T-helper 1 cell treated with Interleukin-12 subunit alpha and Interleukin-12 subunit beta and Interleukin-4 antibody, amounts not matched to agents 30 ng/mL and 1 ng/mL, for 36 hours (primary cell): Measurements from ENCODE around the gene CIB1. TPM values are rescaled to one million over a fixed set of nuclear protein-coding genes. Genes with fewer than 3 reads are reported as not detected.

Source experiments
- intact Hi-C: fragments of 100-400 bp; cut with micrococcal nuclease; formaldehyde crosslinking; loops from one replicate; pipeline ENCODE4 v1.15.1; 2024
- total RNA-seq: library from RNA; stranded (reverse); gene quantifications from 2 replicates; pipeline ENCODE4 v1.2.3, GENCODE V29; 2022

CIB1 gene
- total RNA-seq, 1 donor from 2014 or later, result 124 TPM

DNA sequence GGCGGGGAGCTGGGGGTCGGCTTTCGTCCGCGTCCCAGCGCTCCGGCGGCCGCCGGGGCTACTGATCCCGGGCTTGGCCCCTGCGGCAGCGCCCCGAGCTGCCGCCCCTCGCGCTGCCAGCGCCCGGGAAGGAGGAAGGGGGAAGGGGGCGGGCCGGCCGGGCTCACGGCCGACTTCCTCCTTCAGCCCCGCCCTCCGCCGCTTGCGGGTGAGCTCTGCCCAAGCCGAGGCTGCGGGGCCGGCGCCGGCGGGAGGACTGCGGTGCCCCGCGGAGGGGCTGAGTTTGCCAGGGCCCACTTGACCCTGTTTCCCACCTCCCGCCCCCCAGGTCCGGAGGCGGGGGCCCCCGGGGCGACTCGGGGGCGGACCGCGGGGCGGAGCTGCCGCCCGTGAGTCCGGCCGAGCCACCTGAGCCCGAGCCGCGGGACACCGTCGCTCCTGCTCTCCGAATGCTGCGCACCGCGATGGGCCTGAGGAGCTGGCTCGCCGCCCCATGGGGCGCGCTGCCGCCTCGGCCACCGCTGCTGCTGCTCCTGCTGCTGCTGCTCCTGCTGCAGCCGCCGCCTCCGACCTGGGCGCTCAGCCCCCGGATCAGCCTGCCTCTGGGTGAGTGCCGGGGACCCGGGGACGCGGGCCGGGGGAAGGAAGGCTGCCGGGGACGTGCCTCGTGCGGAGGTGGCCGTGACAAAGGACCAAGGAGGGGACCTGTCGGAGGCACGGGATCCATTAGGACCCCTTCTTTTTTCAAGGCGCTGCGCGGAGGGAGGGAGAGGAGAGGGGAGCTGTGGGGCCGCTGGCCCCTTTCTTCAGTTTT is 32.4 kb downstream of the CIB1 start, which contains the start of gene SEMA4B:
TSS of gene SEMA4B (plus strand) at position 201 of the 814 bp plus-strand sequence. CDS start at position 450, 249 bp downstream.
- intact Hi-C loops, result loop anchor here (1.0 kb wide), 5 partner anchors 17 to 99 kb away; partner anchors contain the start of genes GDPGP1, IDH2 and NGRN

DNA sequence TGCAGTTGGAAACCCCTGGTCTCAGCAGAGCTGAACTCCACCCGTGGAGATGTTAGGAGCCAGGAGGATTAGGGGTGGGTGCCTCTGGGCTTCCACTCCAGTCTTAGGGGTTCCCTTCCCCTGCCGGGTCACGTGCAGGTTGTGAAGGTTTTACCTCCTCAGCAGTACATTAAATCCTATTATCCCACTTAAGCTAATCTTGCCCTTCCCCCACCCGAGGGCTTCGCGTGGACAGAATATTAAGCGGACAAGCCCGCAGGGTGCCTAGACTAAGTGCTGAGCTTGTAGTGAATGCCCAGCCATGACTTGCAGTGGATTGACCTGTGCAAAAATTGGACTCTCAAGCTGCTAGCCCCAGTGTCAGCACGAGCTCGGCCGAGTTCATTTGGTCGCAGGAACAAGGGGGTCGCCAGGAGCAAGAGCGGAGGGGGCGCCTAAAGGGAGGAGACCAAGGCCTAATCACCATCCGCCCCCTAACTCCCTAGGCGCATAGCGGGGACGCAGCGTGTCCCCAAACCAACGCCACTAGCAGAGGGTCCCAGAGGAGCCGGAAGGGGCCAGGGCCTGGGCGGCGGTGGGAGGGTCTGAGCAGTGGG is 33.1 kb downstream of the CIB1 start:
- intact Hi-C loops, result loop anchor here (1.0 kb wide), 5 partner anchors 16 to 98 kb away; partner anchors contain the start of genes GDPGP1, IDH2 and NGRN

DNA sequence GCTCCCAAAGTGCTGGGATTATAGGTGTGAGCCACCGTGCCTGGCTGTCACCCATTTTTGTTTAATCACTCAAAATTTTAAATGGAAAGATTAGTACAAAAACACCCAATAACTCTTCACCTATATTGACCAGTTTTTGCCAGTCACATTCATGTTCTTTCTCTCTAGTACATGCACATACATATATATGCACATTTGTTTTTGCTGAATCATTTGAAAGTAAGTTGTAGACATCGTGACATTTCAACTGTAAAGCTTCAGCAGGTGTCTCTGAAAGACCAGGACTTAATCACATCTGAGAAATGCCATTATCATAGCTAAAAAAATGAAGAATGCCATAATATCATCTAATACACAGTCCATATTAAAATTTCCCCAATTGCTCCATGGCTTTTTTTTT is 39.1 kb downstream of the CIB1 start:
- intact Hi-C loops, result no loop called here

DNA sequence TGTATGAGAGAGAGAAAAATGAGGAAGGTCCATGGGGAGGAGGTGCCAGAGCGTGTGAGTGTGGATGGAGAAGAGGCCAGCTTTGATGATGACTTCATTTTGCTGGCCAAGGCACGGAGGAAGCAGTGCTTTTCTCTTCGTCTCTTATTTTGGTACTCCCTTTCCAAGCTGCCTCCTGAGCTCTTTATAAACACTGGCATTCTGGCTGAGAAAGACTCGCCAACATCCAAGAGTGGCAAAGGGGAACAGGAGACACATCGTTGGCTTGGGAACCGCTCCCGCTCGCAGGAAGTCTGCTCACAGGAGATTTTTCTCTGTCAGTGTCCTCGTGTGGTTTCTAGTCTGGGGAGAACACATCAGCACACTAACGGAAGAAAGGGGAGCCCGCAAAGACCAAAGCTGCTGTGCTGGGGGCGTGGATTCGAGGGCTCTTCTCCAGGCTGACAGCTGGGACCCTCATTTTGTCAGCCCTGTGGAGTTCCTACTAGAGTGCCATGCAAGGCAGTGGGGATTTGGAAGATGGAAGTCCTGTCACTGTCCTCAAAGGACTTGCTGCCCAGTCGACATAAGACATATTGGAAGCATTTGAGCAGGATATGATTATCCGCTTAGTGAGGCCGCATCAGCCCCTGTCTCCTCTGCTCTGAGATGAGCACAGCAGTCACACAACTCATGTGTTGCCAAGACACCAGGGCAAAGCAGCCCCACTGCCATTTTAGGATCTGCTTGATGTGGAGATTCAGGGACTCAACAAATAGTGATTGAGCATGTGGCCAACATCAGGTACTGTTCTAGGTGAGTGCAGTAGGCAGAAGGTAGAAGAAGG is 40.6 kb downstream of the CIB1 start:
- intact Hi-C loops, result no loop called here

DNA sequence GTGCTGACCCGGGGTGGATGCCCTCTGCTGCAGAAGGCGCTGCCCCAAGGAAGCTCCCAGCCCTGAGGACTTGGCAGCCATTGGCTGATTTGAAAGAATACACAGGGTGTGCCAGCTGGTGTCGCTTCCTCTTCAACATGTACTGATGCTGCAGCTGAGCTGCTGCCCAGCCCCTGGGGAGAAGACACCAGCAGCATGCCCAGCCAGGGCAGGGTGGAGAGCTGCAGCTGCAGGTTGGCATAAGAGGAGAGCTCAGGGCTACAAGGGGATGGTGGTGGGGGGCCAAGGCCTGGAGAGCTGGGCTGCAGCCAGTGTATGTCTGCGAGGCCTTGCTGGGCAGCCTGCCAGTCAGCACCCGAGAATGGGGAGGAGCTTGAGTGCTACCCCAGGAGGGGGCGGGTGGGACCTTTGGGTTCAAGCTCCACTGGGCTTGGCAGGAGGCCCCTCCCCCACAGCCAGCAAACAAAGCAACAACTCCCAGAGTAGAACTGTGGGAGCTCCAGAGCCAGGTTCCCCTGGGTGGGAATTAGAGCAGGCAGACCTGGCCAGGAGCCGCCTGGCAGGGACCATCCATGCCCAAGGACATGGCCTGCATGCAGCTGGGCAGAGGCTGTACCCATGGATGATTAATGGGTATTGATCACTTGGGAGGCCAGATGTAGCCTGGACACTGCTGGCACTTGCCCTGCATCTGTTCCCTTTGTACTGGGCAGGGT is 41.8 kb downstream of the CIB1 start:
- intact Hi-C loops, result no loop called here

DNA sequence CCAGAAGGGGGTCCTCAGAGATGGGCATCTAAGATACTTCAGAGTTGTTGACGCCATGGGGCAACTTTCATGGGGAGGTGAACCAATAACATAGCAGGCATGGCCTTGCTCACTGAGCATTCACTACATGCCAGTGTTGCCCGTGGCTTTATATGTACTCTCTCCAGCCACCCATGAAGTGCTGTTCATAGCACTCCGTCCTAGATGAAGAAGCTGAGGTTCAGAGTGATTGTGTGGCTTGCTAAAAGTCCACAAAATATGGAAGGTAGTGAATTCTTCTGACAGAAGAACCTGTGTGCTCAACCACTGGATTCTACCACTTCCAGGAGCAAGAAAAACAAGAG is 42.4 kb downstream of the CIB1 start:
- intact Hi-C loops, result no loop called here

DNA sequence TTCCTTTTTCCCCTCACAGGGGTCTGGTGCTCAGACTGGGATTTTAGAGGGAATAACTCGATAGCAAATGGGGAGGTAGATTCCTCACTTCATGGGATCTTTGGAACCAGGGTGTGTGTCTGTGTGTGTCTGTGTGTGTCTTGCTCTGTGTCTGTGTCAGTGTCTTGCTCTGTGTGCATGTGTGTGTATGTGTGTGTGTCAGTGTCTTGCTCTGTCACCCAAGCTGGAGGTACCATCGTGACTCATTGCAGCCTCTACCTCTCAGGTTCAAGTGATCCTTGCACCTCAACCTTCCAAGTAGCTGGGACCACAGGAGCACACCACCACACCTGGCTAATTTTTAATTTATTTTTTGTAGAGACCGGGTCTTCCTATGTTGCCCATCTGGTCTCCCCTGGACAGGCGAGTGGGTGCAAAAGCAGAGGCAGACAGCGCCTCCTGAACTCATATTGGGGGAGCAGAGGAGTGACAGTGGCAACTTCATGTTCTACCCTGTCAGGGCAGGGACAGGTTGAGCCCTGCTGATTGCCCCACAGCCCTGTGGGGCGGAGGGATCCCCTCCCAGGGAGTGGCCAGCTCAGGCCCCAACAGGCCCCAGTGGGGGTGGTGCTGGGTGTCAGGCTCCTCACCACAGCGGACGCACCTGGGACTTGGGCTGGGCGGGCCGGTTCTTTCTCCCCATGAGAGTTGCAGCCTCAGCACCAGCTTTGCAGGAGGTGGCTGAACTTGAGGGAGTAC is 43.0 kb downstream of the CIB1 start:
- intact Hi-C loops, result no loop called here

DNA sequence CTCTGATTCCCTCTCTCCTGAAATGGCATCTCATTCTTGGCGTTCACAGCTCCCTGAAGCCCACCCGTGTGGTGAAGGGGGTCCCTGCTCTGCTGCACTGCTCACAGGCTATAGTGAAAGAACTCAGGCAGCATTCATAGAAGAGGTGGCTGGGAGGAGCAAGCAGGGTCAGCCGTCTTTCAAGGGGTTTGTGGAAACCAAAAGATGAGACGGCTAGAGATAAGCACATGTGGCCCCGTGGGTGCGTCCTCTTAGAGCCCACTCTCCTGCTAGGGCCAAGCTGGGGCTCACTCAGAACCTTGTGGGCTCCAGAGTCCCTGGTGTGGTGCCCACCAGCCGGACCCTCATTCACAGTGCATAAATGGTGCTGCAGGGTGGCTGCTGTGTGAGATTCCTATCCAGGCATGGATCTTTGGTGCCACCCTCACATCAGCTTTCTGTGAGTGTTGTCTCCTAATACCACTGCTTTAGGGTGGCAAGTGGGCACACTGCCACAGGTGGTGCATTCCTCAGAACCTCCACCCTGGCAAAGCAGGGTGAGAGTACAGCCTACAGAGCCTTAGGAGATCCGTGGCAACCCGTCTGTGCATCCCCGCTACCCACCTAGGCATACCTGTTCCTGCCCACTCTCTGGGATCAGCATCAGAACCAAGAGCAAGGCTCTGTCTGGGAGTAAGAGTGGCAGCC is 43.8 kb downstream of the CIB1 start:
- intact Hi-C loops, result loop anchor here (10.0 kb wide), 1 partner anchor 1385 kb away; no protein-coding TSS in a partner anchor

DNA sequence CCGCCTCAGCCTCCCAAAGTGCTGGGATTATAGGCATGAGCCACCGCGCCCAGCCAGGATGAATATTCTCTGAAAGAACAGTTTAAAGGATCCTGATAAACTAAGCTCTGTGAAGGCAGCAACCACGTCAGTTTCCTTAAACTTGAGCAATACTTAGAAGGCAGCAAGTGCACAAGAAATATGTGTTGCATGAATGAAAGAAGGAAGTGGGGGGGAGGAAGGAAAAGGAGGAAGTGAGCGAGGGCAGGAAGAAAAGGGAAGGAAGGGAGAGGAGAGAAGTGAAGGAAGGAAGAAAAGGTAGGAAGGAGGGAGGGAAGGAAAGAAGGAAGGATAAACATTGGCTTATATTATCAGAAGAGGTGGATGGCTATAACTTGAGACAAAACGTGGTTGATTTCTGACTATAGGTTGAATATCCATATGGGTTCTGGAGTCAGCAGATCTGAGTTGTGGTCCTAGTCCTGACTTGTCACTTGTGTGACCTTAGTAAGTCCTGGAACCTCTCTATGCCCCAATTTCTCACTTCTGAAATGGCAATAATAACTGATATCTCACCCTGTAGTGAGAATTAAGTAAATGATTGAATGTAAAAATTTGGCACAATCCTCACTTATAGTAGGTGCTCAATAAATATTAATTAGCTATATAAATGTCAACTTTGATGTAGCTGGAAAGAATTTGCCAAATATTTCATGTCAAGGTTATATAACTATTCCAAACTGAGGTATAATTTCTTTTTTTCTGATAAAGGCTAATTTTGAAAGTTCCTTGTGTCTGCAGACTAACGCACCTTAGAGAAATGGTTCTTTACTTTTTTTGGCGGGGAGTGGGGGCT is 44.6 kb downstream of the CIB1 start:
- intact Hi-C loops, result loop anchor here (10.0 kb wide), 1 partner anchor 1386 kb away; no protein-coding TSS in a partner anchor

DNA sequence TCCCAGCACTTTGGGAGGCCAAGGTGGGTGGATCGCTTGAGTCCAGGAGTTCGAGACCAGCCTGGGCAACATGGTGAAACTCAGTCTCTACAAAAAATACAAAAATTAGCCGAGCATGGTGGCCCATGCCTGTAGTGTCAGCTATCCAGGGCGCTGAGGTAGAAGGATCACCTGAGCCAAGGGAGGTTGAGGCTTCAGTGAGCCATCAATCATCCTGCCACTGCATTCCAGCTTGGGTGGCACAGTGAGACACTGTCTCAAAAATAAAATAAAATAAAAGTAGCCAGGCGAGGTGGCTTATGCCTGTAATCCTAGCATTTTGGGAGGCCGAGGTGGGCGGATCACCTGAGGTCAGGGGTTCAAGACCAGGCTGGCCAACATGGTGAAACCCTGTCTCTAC is 45.7 kb downstream of the CIB1 start:
- intact Hi-C loops, result loop anchor here (10.0 kb wide), 1 partner anchor 1387 kb away; no protein-coding TSS in a partner anchor

DNA sequence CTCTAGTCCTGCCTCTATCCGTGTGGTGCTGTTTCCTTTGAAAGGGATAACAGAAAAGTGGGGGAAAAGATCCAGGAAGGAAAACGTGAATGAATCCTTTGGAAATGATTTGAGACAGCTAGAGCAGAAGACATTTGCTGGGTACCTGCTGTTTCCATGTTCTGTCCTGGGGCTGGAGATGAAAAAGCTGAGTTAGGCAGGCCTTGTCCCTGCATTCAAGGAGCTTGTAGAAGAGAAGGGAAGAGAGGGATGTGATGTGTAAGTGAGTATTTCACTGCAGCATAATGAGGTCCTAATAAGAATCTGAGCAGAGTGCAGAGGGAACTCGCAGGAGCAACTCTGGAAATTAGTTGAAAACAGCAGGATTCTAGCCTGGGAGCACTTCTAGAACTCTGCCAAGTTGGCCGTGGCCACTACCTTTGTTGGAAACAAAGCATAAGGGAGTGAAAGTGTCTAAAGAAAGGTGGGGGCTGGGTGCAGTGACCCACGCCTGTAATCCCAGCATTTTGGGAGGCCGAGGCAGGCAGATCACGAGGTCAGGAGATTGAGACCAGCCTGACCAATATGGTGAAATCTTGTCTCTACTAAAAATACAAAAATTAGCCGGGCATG is 46.4 kb downstream of the CIB1 start:
- intact Hi-C loops, result loop anchor here (10.0 kb wide), 1 partner anchor 1387 kb away; no protein-coding TSS in a partner anchor

DNA sequence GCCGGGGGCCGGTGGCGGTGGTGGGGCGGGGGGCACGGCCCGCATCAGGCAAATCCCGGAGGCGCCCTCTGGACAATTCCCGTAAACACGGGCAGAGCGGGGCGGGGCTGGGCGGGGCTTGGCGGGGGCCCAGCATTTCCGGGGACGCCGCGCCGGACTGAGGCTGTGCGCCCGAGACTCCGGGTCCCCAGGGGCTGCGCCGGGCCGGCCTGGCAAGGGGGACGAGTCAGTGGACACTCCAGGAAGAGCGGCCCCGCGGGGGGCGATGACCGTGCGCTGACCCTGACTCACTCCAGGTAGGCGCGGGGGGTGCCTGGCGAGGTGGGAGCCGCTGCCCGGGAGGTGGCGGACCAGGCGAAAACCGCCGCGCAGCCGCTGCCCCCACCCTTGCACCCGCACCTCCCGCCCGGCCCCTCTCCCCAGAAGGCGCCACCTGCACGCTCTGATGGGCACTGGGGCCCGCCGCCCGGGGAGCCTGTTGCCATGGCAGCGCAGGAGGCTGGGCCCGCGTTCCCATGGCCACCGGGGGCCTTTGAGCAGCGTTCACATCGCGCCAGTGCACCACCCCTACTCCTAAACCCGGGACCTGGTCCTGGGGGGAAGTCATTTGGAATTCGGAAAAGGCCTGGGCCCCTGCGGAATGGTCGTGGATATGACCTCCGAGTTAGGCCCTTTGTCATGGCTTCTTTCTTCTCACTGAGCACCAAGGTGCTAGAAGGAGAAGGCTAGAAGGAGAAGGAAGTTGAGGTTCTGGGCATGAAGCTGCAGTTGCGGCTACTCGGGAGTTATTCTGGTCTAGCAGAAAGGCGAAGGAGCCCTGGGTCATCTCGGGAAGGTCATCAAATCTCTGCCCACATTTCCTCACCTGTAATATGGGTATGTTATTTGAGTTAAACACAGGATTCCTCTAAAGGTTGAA is 48.7 kb downstream of the CIB1 start:
- intact Hi-C loops, result loop anchor here (1.0 to 10.0 kb wide), 5 partner anchors 16 to 1390 kb away; partner anchors contain the start of genes GDPGP1, NGRN and SEMA4B

DNA sequence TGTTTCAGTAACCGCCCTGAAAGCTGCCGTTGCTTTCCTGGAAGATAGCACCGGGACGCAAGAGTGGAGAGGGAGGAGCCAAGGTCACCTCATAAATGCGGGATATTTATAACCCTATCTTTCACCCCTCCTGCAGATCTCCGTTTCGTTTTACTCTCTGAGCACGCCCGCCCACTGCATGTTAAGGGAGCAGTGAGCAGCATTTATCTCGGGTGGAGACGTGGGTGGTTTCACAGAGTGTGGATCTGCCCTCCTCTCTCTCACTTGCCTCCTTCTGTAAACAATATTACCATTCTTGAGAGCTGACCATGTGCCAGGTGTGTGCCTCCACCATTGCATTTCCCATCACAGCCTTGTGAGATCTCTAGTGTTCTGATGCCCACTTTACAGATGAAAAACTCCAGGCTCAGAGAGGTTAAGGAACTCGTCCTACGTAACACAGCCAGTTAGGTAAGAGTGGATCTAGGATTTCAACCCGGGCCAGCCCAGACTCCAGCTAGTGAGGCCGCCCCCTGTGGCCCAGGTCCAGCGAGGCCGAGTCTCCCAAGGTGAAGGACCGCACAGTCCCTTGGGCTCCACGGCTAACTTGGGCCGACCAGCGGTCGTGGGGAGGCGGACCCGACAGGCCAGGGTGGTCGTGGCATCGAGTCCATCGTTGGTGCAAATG is 49.5 kb downstream of the CIB1 start:
- intact Hi-C loops, result loop anchor here (1.0 to 10.0 kb wide), 4 partner anchors 17 to 1391 kb away; partner anchors contain the start of genes NGRN and SEMA4B

DNA sequence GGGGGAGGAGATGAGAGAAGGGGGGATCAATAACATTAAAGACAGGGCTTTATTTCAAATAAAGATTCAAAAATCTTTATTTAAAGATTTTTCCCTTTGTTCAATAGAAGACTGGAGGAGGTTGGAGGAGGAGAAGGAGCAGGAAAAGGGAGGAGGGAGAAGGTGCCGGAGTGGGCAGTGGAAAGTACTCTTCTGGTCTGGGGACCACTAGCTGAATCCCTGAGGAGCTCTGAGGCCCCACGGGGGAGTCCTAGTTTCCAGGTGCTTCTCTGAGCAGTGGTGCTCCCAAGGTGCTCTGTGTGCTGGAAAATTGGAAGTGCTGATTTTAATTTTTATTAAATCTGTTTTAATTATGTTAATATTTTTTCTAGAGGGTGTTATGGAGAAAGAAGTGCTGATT is 52.0 kb downstream of the CIB1 start:
- intact Hi-C loops, result loop anchor here (10.0 kb wide), 1 partner anchor 1393 kb away; no protein-coding TSS in a partner anchor
